OCI-LY3 (cell line): ENCODE data around the gene SRSF7.

Source experiments
- CTCF ChIP-seq: fragments of 200-600, 300-600 bp; sonication (generic); IDR thresholded peaks from 2 replicates; pipeline ENCODE4 v1.5.1; 2014; ENCODE audit warnings: antibody characterized with exemption, low read length, low read depth
- EZH2phosphoT487 ChIP-seq: fragments of 200-600 bp; shearing (Covaris generic); IDR thresholded peaks from 2 replicates; pipeline ENCODE4 v1.6.1; 2018; ENCODE audit warnings: antibody characterized with exemption, mixed run types, low read depth

GRCh38 chr2:38731090-38731489 lies 20.1 kb downstream of the SRSF7 start:
- TF ChIP-seq CTCF (no peak), EZH2phosphoT487 (no peak)
